NCI-H2029 treated with DMSO at 0.1 percent for 48 hours (cell line): ENCODE measurements around the gene ATP8A2.
"Not testable (repeated sequence)": the region's sequence is repeated elsewhere in the genome, so short reads cannot be mapped to it uniquely, and the experiment has no call there.

ENCODE experiments used
- DNase-seq: peaks from one replicate; lab custom pipeline; 2025; lab: John Stamatoyannopoulos, UW

ATP8A2 gene

DNA sequence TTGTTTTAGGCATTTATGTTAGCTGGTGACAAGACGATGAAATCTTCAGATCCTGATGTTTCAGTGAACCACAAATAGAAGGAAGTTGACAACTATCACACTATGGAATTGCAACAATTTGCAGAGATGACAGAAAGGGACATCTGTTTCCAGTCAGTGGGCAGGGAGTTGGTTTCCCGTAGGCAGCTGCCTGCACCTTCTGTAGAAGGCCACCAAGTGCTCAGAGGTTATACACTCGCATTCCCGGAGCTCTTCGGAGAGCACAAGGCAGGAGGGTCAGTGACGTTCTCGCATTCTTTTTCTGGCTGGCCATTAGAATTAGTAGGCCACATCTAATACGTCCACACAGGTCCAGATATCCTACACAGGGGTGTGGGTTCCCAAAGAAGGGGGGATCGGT, 550.6 kb downstream of the ATP8A2 start:
- no peak for DNase-seq

GRCh38 chr13:25923217-25924085, 551.7 kb downstream of the ATP8A2 start:
- no peak for DNase-seq

GRCh38 chr13:25927363-25927762, 555.6 kb downstream of the ATP8A2 start:
- DNase-seq = no peak

DNA sequence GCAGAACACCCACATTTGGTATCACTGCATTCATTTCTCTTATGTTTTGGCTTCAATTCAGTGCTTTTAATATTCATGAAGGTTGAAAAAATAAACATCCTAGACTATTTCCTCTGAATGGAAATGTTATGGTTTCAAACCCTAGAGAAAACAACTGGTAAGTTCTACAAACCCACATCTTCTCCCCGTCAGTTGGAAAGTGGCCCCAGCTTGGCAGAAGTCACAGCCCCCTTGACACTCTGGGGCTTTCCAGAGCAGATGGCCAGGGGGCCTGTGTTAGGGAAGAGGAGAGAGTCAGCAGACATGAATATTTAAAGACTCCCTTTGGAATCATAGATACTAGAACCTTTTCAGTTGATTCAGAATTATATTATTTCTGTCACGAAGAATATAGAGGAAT, 556.2 kb downstream of the ATP8A2 start:
- no peak for DNase-seq

- DNase-seq = no peak
Observed at GRCh38 chr13:25928941-25929505, 557.2 kb downstream of the ATP8A2 start.

DNA sequence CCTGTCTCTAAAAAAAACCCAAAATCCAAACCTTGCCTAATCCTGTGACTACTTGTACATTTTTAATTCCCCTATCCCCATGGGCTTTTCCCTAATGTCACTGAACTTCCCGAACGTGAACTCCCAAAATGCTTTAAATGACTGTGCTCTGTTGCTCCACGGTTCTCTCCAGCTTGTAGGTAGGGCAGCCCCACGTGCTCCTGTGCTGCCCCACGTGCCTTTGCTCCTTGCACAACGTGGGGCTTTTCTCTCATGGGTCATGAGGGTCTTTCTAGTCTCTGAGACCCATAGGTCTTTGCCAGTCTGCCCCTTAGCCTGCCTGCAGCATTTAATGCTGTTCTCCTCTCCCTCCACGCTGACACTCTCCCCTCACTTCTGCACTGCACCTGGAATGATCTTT, 558.0 kb downstream of the ATP8A2 start:
- DNase-seq = no peak

DNA sequence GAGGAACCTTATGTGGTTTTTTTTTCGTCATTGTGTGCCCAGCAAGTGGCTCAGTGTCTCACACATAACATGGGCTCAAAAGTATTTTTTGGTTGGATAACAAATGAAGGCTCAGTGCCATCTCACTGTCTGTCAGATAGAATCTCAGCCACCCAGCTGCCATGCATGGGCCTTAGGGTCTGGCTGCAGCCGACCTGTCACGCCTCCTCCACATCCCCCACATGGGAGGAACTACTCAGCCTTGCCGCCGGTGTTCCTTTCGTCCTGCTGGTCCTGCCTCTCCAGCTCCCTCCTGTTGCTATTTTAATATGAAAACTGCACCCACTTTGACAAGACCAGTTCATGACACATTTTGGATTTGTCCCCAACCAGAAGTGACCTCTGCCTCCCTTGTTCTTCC, 558.9 kb downstream of the ATP8A2 start:
- DNase-seq = no peak

- no peak for DNase-seq
Observed at GRCh38 chr13:25932365-25932764, 560.6 kb downstream of the ATP8A2 start.

DNA sequence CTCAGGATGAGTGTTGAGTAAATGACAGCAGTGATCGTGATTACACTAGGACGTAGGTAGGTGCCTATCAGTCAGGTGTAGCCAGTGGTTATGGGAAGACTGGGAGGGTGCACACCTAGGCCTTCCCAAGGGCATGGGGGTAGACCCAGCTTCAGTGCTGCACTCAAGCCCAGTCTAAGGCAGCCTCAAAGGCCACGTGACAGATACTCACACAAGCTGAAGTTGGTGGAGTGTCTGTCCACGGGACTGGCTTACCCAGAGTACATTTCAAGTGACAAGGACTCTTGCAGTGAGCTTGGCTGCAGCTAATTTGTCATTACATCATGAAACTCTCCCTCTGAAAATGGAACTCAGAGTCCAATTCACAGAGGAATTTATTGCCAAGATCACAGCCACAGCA, 561.7 kb downstream of the ATP8A2 start:
- no peak for DNase-seq

DNA sequence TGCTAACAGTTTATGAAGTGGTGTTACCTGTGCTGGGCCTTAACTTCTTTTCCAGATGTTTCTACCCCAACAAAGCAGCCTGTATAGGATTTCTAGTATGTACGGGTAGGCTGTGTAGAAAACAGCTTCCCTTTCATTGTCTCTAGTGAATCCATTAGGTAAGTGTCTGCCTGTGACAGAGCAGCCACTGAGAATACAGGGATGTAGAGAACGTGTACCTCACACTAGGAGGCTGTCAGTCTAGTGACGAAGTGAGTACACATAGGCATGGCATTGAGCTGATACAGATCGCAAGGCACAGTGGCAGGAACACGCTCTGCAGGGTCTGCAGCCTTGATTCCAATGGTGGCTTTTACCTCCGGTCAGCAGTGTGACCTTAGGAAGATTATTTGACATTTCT, 562.4 kb downstream of the ATP8A2 start:
- no peak for DNase-seq

DNA sequence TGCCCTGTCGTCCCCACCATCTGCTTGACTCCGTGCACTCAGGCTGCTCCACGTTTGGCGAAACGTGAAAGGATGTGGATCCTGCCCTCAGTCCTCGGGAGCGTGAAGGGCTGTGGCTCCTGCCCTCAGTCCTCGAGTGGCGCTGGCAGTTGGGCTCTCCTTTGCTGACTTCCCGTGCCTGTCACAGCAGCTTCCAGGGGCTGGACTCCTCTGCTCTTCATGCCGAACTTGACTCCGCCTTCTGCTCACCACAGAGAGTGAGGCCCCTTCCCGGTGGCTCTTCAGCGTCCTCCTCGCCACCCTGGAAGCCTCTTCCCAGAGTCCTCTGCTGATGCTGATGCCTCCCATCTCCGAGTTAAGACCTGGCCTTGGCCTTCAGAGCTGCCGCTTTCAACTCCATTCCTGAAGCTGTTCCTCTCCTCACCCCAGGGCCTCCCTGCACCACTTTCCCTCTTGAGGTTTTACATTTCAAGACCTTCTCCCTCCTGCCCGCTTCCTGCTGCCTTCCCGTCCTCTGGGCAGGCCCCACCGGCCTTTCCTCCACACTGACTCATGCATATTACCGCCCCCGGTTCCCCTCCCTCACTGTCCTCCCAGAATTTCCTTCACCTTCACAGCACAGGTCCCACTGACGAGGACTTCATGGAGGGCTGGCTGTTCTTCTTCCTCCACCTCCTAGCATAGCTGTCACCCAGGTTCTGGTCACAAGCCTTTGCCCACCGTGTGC, 568.4 kb downstream of the ATP8A2 start:
- no peak for DNase-seq

GRCh38 chr13:25943081-25943480, 571.3 kb downstream of the ATP8A2 start:
- no peak for DNase-seq

DNA sequence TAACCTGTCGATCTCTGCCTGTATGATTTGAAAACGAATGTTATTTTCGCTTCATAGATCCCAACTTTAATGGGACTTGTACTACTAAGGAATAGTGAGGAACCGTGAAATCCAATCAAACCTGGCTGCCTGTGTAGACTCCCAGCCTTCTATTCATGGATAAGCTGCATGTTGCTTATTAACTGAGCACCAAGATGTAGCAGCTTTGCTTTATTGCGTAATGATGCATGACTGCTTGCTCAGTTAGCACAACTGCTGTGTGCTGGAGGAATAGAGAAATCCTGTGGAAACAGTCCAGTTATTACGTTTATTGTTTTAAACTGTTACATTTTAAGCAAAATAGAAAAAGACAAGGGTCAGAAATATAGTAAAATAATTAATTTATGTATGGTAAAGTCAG, 571.9 kb downstream of the ATP8A2 start:
- no peak for DNase-seq

DNA sequence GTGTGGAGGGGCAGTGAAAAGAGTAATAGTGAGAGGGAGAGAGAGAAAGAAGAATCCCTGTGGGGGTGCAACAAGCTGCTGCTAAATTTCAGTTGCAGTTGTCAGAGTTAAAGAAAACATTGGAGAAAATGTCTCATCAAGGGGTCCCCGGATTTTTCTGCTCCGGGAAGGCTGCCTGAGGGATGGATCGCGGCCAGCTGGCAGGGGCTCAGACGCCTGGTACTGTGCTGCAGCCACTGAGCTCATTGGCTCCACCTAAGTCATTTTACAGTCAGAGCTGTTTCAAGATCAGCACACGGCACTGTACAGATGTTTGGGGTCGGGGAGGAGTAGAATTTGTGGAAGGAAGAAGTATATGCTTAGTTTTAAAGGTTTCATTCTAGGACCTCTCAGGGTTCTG, 573.8 kb downstream of the ATP8A2 start:
- DNase-seq = no peak

- DNase-seq = no peak
Observed at GRCh38 chr13:25946321-25946720, 574.5 kb downstream of the ATP8A2 start.

DNA sequence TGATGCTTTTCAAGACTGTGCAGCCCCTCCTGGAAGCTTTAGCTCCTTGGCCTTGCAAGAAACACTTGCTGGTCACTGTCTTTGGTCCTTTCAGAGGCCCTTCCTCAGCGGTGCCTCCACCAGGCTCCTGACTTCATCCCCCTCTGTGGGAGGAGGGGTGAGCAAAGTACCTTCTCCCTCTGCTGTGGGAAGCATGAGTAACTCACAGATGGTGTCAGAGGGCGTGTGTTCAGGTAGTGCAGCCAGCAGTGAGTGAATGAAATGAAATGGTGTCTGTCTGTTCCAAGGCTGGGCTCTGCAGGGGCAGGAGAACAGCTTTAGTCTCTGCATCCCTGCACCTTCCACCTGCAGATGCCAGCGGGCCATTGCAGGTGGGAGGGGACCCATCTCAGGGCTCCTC, 577.1 kb downstream of the ATP8A2 start:
- no peak for DNase-seq

- no peak for DNase-seq
Observed at GRCh38 chr13:25951831-25952230, 580.1 kb downstream of the ATP8A2 start.

GRCh38 chr13:25954080-25954479, 582.3 kb downstream of the ATP8A2 start:
- not testable (repeated sequence) for DNase-seq

- not testable (repeated sequence) for DNase-seq
Observed at GRCh38 chr13:25954943-25955342, 583.2 kb downstream of the ATP8A2 start.

DNA sequence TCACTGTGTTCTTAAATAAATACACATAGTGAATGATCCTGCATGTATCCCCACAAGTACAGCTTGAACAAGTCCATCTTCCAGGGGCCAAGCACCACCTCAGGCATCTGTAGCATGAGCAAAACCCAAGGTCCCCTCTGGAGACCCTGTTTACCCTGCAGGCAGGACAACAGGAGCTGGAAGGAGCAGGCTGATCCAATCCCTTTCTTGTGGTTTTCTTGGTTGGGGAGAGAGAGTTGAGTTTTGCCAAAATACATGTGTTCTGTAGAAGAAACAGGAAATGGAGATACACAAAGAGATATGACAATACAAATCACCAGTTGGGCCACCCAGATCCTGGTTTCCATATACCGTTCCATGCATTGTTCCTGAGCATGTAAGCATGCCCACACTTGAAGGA, 587.2 kb downstream of the ATP8A2 start:
- no peak for DNase-seq

DNA sequence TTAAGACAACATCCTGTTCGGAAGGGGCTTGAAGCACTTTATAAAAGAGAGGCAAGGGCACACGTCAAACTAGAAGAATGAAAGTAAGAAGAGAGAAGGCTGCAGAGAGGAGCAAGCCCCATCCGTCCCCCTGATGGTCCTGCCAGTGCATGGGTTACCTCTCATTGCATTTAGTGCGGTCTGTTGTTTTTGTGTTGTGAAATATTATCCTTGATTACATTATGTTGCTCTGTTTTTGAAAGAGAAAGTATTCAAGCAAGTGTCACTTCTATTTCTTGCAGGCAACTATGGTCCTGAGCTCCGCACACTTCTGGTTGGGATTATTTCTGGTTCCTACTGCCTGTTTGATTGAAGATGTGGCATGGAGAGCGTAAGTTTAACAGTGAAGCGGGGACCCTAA, 589.5 kb downstream of the ATP8A2 start:
- no peak for DNase-seq

GRCh38 chr13:25963674-25964073, 591.9 kb downstream of the ATP8A2 start:
- DNase-seq = no peak

DNA sequence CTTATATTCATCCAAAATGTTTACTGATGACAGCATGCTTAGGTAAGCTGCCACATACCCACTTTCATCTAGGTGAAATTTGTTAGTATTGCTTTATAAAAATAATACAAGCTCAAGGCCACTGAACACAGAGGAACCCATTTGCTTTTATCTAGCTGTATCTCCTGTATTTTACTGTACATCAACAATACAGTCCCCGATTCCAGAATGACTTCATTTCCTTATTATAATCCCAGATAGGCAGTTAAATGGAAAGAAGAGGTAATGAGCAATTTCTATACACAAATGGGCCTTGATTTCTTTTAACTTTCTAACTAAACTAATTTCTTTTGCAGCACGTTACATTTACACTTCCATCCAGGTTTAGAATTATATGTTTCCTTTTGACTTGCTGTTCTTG, 593.8 kb downstream of the ATP8A2 start:
- DNase-seq = no peak
